Neural cell (in vitro differentiated cells): ENCODE measurements around the gene FAM107B. TPM values are rescaled to one million over a fixed set of nuclear protein-coding genes. Genes with fewer than 3 reads are reported as not detected.

Experiments used
- H2AFZ ChIP-seq: fragments of 200-600, 300-800 bp; sonication (generic), shearing (Covaris generic); 2 replicates; pipeline ENCODE4 v1.6.0; 2014; ENCODE audit warnings: low read depth, mild to moderate bottlenecking, antibody characterized with exemption, low read length, moderate library complexity
- H3F3A ChIP-seq: fragments of 200-600 bp; shearing (Covaris generic); 2 replicates; pipeline ENCODE4 v1.6.1; 2016; ENCODE audit warnings: mild to moderate bottlenecking, moderate library complexity, mixed read lengths, antibody characterized with exemption, low read length; ENCODE audit not compliant: insufficient read depth, poor library complexity, severe bottlenecking
- H3K27ac ChIP-seq: fragments of 200-600, 300-800 bp; sonication (generic), shearing (Covaris generic); 2 replicates; pipeline ENCODE4 v1.5.1; 2014; ENCODE audit warnings: mild to moderate bottlenecking, low read length, moderate library complexity
- H3K27me3 ChIP-seq: fragments of 300-800, 200-600 bp; sonication (generic), shearing (Covaris generic); 2 replicates; pipeline ENCODE4 v1.6.0; 2014; ENCODE audit warnings: mild to moderate bottlenecking, low read depth, low read length, moderate library complexity; ENCODE audit not compliant: insufficient read depth
- H3K36me3 ChIP-seq: fragments of 300-800, 200-600 bp; sonication (generic), shearing (Covaris generic); 2 replicates; pipeline ENCODE4 v1.5.1; 2014; ENCODE audit warnings: mild to moderate bottlenecking, antibody characterized with exemption, low read length, moderate library complexity; ENCODE audit not compliant: insufficient read depth
- H3K4me2 ChIP-seq: fragments of 300-800, 200-600 bp; sonication (generic), shearing (Covaris generic); 2 replicates; pipeline ENCODE4 v1.6.0; 2014; ENCODE audit warnings: mild to moderate bottlenecking, low read length
- H3K4me3 ChIP-seq: fragments of 300-800, 200-600 bp; sonication (generic), shearing (Covaris generic); 2 replicates; pipeline ENCODE4 v1.5.1; 2014; ENCODE audit warnings: mild to moderate bottlenecking, low read length, moderate library complexity
- H3K79me2 ChIP-seq: fragments of 200-600 bp; shearing (Covaris generic); replicated peaks from 2 replicates; pipeline ENCODE4 v1.6.0; 2014; ENCODE audit warnings: mild to moderate bottlenecking, low read length, moderate library complexity; ENCODE audit not compliant: insufficient read depth
- H3K9ac ChIP-seq: fragments of 300-800, 200-600 bp; sonication (generic), shearing (Covaris generic); 2 replicates; pipeline ENCODE4 v1.6.1; 2016; ENCODE audit warnings: mild to moderate bottlenecking, low read length, mixed read lengths
- H3K9me2 ChIP-seq: fragments of 200-600 bp; shearing (Covaris generic); 2 replicates; pipeline ENCODE4 v1.6.1; 2016; ENCODE audit warnings: mild to moderate bottlenecking, low read length, mixed read lengths; ENCODE audit not compliant: insufficient read depth
- H3K9me3 ChIP-seq: fragments of 200-600, 300-800 bp; sonication (generic), shearing (Covaris generic); 2 replicates; pipeline ENCODE4 v1.6.1; 2016; ENCODE audit warnings: mild to moderate bottlenecking, mixed run types, low read length, moderate library complexity, mixed read lengths
- H4K20me1 ChIP-seq: fragments of 200-600 bp; shearing (Covaris generic); 2 replicates; pipeline ENCODE4 v1.6.1; 2016; ENCODE audit warnings: mild to moderate bottlenecking, mixed run types; ENCODE audit not compliant: insufficient read depth
- CTCF ChIP-seq: fragments of 450-650 bp; IDR thresholded peaks from 2 replicates; pipeline ENCODE4 v1.5.1; 2014; ENCODE audit warnings: antibody characterized with exemption, mild to moderate bottlenecking, moderate library complexity; ENCODE audit not compliant: poor library complexity, severe bottlenecking
- EP300 ChIP-seq: fragments of 450-650 bp; conservative IDR thresholded peaks from 2 replicates; pipeline ENCODE4 v1.6.1; 2014; ENCODE audit warnings: antibody characterized with exemption, mild to moderate bottlenecking, moderate library complexity; ENCODE audit not compliant: poor library complexity, severe bottlenecking
- EZH2 ChIP-seq: fragments of 200-600, 300-800 bp; shearing (Covaris generic), sonication (generic); IDR thresholded peaks from 2 replicates; pipeline ENCODE4 v1.6.1; 2014; ENCODE audit warnings: antibody characterized with exemption, low read length, borderline replicate concordance, mild to moderate bottlenecking; ENCODE audit not compliant: insufficient read depth, poor library complexity, severe bottlenecking
- MXI1 ChIP-seq: fragments of 450-650 bp; conservative IDR thresholded peaks from 2 replicates; pipeline ENCODE4 v1.6.1; 2014; ENCODE audit warnings: antibody characterized with exemption, mild to moderate bottlenecking; ENCODE audit not compliant: poor library complexity, severe bottlenecking
- POLR2AphosphoS5 ChIP-seq: IDR thresholded peaks from 2 replicates; pipeline ENCODE4 v1.6.1; 2012
- RAD21 ChIP-seq: fragments of 450-650 bp; conservative IDR thresholded peaks from 2 replicates; pipeline ENCODE4 v1.6.1; 2014; ENCODE audit warnings: antibody characterized with exemption, mild to moderate bottlenecking, moderate library complexity
- REST ChIP-seq: IDR thresholded peaks from 2 replicates; pipeline ENCODE4 v1.6.1; 2012; ENCODE audit warnings: borderline replicate concordance
- SMC3 ChIP-seq: fragments of 450-650 bp; conservative IDR thresholded peaks from 2 replicates; pipeline ENCODE4 v1.6.1; 2014; ENCODE audit warnings: antibody characterized with exemption, mild to moderate bottlenecking, moderate library complexity; ENCODE audit not compliant: poor library complexity
- TAF1 ChIP-seq: IDR thresholded peaks from 2 replicates; pipeline ENCODE4 v1.6.1; 2012; ENCODE audit warnings: low read depth
- polyA plus RNA-seq: library from polyadenylated mRNA; depleted of rRNA; stranded (reverse); fragments of >200 nt; gene quantifications from 2 replicates; pipeline ENCODE4 v1.2.3, GENCODE V29; 2014

Gene FAM107B
- polyA plus RNA-seq, 1 donor from 2014 or later: 106 TPM

- H3K9ac ChIP-seq: no peak overlapping the region
- no peaks in the 10 kb centered on the region for H3K79me2 ChIP-seq
- no peaks in the 10 kb centered on the region for H3K9me2 ChIP-seq
- H4K20me1 ChIP-seq: no peaks in the 10 kb centered on the region
- H3K4me2 ChIP-seq: no peak overlapping the region
- H2AFZ ChIP-seq: no peak overlapping the region
- H3K36me3 ChIP-seq: no peaks in the 10 kb centered on the region
- no peaks in the 10 kb centered on the region for H3K9me3 ChIP-seq
- no peaks in the 10 kb centered on the region for H3K27me3 ChIP-seq
- TF ChIP-seq TAF1: no peak
- TF ChIP-seq EP300: no peak
- TF ChIP-seq MXI1: no peak
- no peak overlapping the region for H3K27ac ChIP-seq
- no peaks in the 10 kb centered on the region for H3F3A ChIP-seq
- no peak overlapping the region for H3K4me3 ChIP-seq
Observed at GRCh38 chr10:14696821-14697220, 77.9 kb downstream of the FAM107B start.

- no peak overlapping the region for H3K4me2 ChIP-seq
- no peaks in the 10 kb centered on the region for H3K9me2 ChIP-seq
- no peaks in the 10 kb centered on the region for H4K20me1 ChIP-seq
- H3K9ac ChIP-seq: no peak overlapping the region
- no peaks in the 10 kb centered on the region for H3K9me3 ChIP-seq
- H3K27ac ChIP-seq: no peak overlapping the region
- no peaks in the 10 kb centered on the region for H3K36me3 ChIP-seq
- TF ChIP-seq SMC3 (no peak), MXI1 (no peak), POLR2AphosphoS5 (no peak), RAD21 (no peak), EZH2 (no peak), CTCF (no peak), REST (no peak), EP300 (no peak), TAF1 (no peak)
- no peaks in the 10 kb centered on the region for H3K27me3 ChIP-seq
- no peaks in the 10 kb centered on the region for H3F3A ChIP-seq
- no peak overlapping the region for H2AFZ ChIP-seq
- no peaks in the 10 kb centered on the region for H3K79me2 ChIP-seq
- H3K4me3 ChIP-seq: no peak overlapping the region
Observed at GRCh38 chr10:14695847-14696480, 78.7 kb downstream of the FAM107B start.

GRCh38 chr10:14693891-14694290 is 80.8 kb downstream of the FAM107B start:
- Histone ChIP-seq H3K4me3 (no peak overlapping the region), H3K4me2 (no peak overlapping the region), H3K27me3 (no peaks in the 10 kb centered on the region), H3K9me3 (no peaks in the 10 kb centered on the region), H3K79me2 (no peaks in the 10 kb centered on the region), H3K9me2 (no peaks in the 10 kb centered on the region), H2AFZ (no peak overlapping the region), H3K36me3 (no peaks in the 10 kb centered on the region), H4K20me1 (no peaks in the 10 kb centered on the region), H3F3A (no peaks in the 10 kb centered on the region), H3K9ac (no peak overlapping the region), H3K27ac (no peak overlapping the region)
- TF ChIP-seq EP300: no peak
- TF ChIP-seq MXI1: no peak
- TF ChIP-seq SMC3: no peak
- TF ChIP-seq EZH2: no peak
- TF ChIP-seq POLR2AphosphoS5: no peak
